Mesenchymal stem cell (in vitro differentiated cells and primary cell): ENCODE results near the gene ACVR2A.

Source experiments
- DNase-seq: peaks from one replicate; pipeline ENCODE4 v3.0.0-alpha.2; 2013
- H2AFZ ChIP-seq: one replicate; pipeline ENCODE4 v1.6.1; 2013; ENCODE audit warnings: low read depth, mild to moderate bottlenecking, control low read depth, inconsistent platforms, low read length, moderate library complexity
- H2AK5ac ChIP-seq: 2 replicates; pipeline ENCODE4 v1.6.1; 2013; ENCODE audit warnings: low read length, moderate library complexity, mild to moderate bottlenecking, inconsistent platforms; ENCODE audit not compliant: severe bottlenecking
- H2BK120ac ChIP-seq: one replicate; pipeline ENCODE4 v1.6.1; 2013; ENCODE audit warnings: low read depth, mild to moderate bottlenecking, inconsistent platforms, low read length, moderate library complexity
- H2BK12ac ChIP-seq, 2 experiments: one replicate each; pipeline ENCODE4 v1.6.1; 2013; ENCODE audit warnings: inconsistent platforms in 2 of 2, low read length in 2 of 2, mild to moderate bottlenecking in 2 of 2, moderate library complexity in 2 of 2, control low read depth in 1 of 2
- H2BK15ac ChIP-seq: one replicate; pipeline ENCODE4 v1.6.1; 2013; ENCODE audit warnings: mild to moderate bottlenecking, low read depth, inconsistent platforms; ENCODE audit not compliant: poor library complexity, severe bottlenecking
- H2BK5ac ChIP-seq: 2 replicates; pipeline ENCODE4 v1.6.1; 2013; ENCODE audit warnings: low read depth, mild to moderate bottlenecking, low read length, control low read depth, inconsistent platforms; ENCODE audit not compliant: poor library complexity, severe bottlenecking
- H3K14ac ChIP-seq, 2 experiments: one replicate each; pipeline ENCODE4 v1.6.1; 2013; ENCODE audit warnings: inconsistent platforms in 2 of 2, low read length in 2 of 2, control low read depth in 1 of 2, mild to moderate bottlenecking in 1 of 2, moderate library complexity in 1 of 2
- H3K18ac ChIP-seq, 2 experiments: one replicate each; pipeline ENCODE4 v1.6.1; 2013; ENCODE audit warnings: inconsistent platforms in 2 of 2, low read length in 2 of 2, control low read depth in 1 of 2, low read depth in 1 of 2, mild to moderate bottlenecking in 1 of 2
- H3K23ac ChIP-seq, 2 experiments: one replicate each; pipeline ENCODE4 v1.6.1; 2013; ENCODE audit warnings: inconsistent platforms in 2 of 2, low read length in 2 of 2, mild to moderate bottlenecking in 2 of 2, moderate library complexity in 2 of 2, control low read depth in 1 of 2
- H3K27ac ChIP-seq: 2 replicates; pipeline ENCODE4 v1.5.1; 2013; ENCODE audit warnings: mild to moderate bottlenecking, moderate library complexity, low read length, control low read depth, inconsistent platforms; ENCODE audit not compliant: poor library complexity, severe bottlenecking
- H3K27me3 ChIP-seq, 2 experiments: 2 replicates each; pipeline versions ENCODE4 v1.6.1 to v1.7.0; 2013; ENCODE audit warnings: low read length in 2 of 2, mild to moderate bottlenecking in 2 of 2, moderate library complexity in 2 of 2, control low read depth in 1 of 2, inconsistent platforms in 1 of 2; ENCODE audit not compliant: control insufficient read depth in 1 of 2, insufficient read depth in 1 of 2
- H3K36me3 ChIP-seq, 2 experiments: 2 replicates each; pipeline versions ENCODE4 v1.6.1 to v1.7.0; 2013; ENCODE audit warnings: low read length in 2 of 2, control low read depth in 1 of 2, inconsistent platforms in 1 of 2, low read depth in 1 of 2, mild to moderate bottlenecking in 1 of 2; ENCODE audit not compliant: insufficient read depth in 2 of 2, control insufficient read depth in 1 of 2
- H3K4ac ChIP-seq, 2 experiments: one replicate each; pipeline ENCODE4 v1.6.1; 2013; ENCODE audit warnings: inconsistent platforms in 2 of 2, low read length in 2 of 2, mild to moderate bottlenecking in 2 of 2, moderate library complexity in 2 of 2, control low read depth in 1 of 2, low read depth in 1 of 2
- H3K4me1 ChIP-seq: 2 replicates; pipeline ENCODE4 v1.6.1; 2013; ENCODE audit warnings: low read depth, low read length, control low read depth; ENCODE audit not compliant: control insufficient read depth, insufficient read depth
- H3K4me2 ChIP-seq: 2 replicates; pipeline ENCODE4 v1.6.1; 2013; ENCODE audit warnings: low read length, mild to moderate bottlenecking, inconsistent platforms; ENCODE audit not compliant: poor library complexity, severe bottlenecking
- H3K4me3 ChIP-seq, 2 experiments: 2 replicates each; pipeline versions ENCODE4 v1.5.1 to v1.7.0; 2013; ENCODE audit warnings: low read length in 2 of 2, mild to moderate bottlenecking in 2 of 2, control low read depth in 1 of 2, low read depth in 1 of 2; ENCODE audit not compliant: insufficient read depth in 1 of 2
- H3K79me1 ChIP-seq: replicated peaks from 2 replicates; pipeline ENCODE4 v1.6.1; 2013; ENCODE audit warnings: mild to moderate bottlenecking, control low read depth, low read length, inconsistent platforms; ENCODE audit not compliant: poor library complexity, severe bottlenecking
- H3K9ac ChIP-seq: 2 replicates; pipeline ENCODE4 v1.7.0; 2013; ENCODE audit warnings: mild to moderate bottlenecking, low read length, moderate library complexity
- H3K9me3 ChIP-seq: 2 replicates; pipeline ENCODE4 v1.7.0; 2013; ENCODE audit warnings: mild to moderate bottlenecking, low read length; ENCODE audit not compliant: control insufficient read depth
- H4K8ac ChIP-seq: one replicate; pipeline ENCODE4 v1.6.1; 2013; ENCODE audit warnings: inconsistent platforms, mild to moderate bottlenecking, low read length, moderate library complexity
- H4K91ac ChIP-seq: one replicate; pipeline ENCODE4 v1.6.1; 2013; ENCODE audit warnings: mild to moderate bottlenecking, low read length, inconsistent platforms
- WGBS: methylation state at CpG from one replicate; pipeline ENCODE4 v1.1.7; 2013; ENCODE audit warnings: mixed read lengths; 5-methylcytosine and 5-hydroxymethylcytosine counted together

ACVR2A gene

GRCh38 chr2:147847746-147848391, 3.0 kb downstream of the ACVR2A start:
- Histone ChIP-seq H2BK120ac (no peak overlapping the region), H2BK15ac (no peak overlapping the region)

GRCh38 chr2:147850838-147851237, 6.0 kb downstream of the ACVR2A start:
- H3K79me1 ChIP-seq = peaks cover 5% of the 10 kb centered on the region
- no peak overlapping the region for H2AFZ ChIP-seq
- H2BK120ac ChIP-seq = no peak overlapping the region

More at GRCh38 chr2:147847746-147848391, 3.0 kb downstream of the ACVR2A start:
- no peak overlapping the region for H2AK5ac ChIP-seq
- no peak overlapping the region for H4K8ac ChIP-seq
- H3K79me1 ChIP-seq = peaks cover 5% of the 10 kb centered on the region
- no peak overlapping the region for H3K27ac ChIP-seq
- H3K9me3 ChIP-seq = no peaks in the 10 kb centered on the region
- H2BK12ac ChIP-seq = no peak overlapping the region
- no peaks in the 10 kb centered on the region for H3K4me1 ChIP-seq
- no peak overlapping the region for H3K23ac ChIP-seq
- no peaks in the 10 kb centered on the region for H3K27me3 ChIP-seq
- H3K4me2 ChIP-seq = no peak overlapping the region
- H3K18ac ChIP-seq = no peak overlapping the region
- peak overlapping the region; percentile 12 for H3K9ac ChIP-seq
- no peak overlapping the region for H3K4ac ChIP-seq
- no peak overlapping the region for H2AFZ ChIP-seq
- no peak overlapping the region for H3K14ac ChIP-seq
- H3K36me3 ChIP-seq = no peaks in the 10 kb centered on the region
- H2BK5ac ChIP-seq = no peak overlapping the region
- no peak for DNase-seq
- no peak overlapping the region for H4K91ac ChIP-seq
- peak overlapping the region in 1 of 2 experiments; percentile 86 for H3K4me3 ChIP-seq

GRCh38 chr2:147851244-147851930, 6.6 kb downstream of the ACVR2A start:
- H3K9me3 ChIP-seq = no peaks in the 10 kb centered on the region
- DNase-seq = no peak

More at GRCh38 chr2:147850838-147851237, 6.0 kb downstream of the ACVR2A start:
- Histone ChIP-seq H3K4ac (no peak overlapping the region), H4K8ac (no peak overlapping the region), H2BK5ac (no peak overlapping the region), H3K9me3 (no peaks in the 10 kb centered on the region), H3K4me2 (no peak overlapping the region), H3K4me1 (no peaks in the 10 kb centered on the region), H3K18ac (no peak overlapping the region), H3K4me3 (no peak overlapping the region), H2AK5ac (no peak overlapping the region), H3K9ac (no peak overlapping the region), H3K27ac (no peak overlapping the region), H3K36me3 (no peaks in the 10 kb centered on the region), H3K14ac (no peak overlapping the region), H2BK12ac (no peak overlapping the region), H2BK15ac (no peak overlapping the region), H3K27me3 (no peaks in the 10 kb centered on the region), H3K23ac (no peak overlapping the region), H4K91ac (no peak overlapping the region)
- no CpG with 5 or more reads among the region's 1 CpG for WGBS
- DNase-seq = no peak

GRCh38 chr2:147854557-147855134, 9.8 kb downstream of the ACVR2A start:
- Histone ChIP-seq H3K27ac (no peak overlapping the region), H2BK15ac (no peak overlapping the region), H3K4me1 (no peaks in the 10 kb centered on the region), H2BK12ac (no peak overlapping the region), H3K36me3 (no peaks in the 10 kb centered on the region), H3K9ac (no peak overlapping the region), H3K18ac (no peak overlapping the region), H2BK5ac (no peak overlapping the region), H4K8ac (no peak overlapping the region), H3K79me1 (peaks cover 8% of the 10 kb centered on the region), H3K4me3 (no peak overlapping the region), H3K4ac (no peak overlapping the region), H3K4me2 (no peak overlapping the region), H3K27me3 (no peaks in the 10 kb centered on the region), H2AFZ (no peak overlapping the region), H3K23ac (no peak overlapping the region), H3K14ac (no peak overlapping the region), H2AK5ac (no peak overlapping the region), H4K91ac (no peak overlapping the region), H2BK120ac (no peak overlapping the region), H3K9me3 (no peaks in the 10 kb centered on the region)
- 95% methylated on average over 6 of the region's 6 CpGs for WGBS
- no peak for DNase-seq

More at GRCh38 chr2:147851244-147851930, 6.6 kb downstream of the ACVR2A start:
- Histone ChIP-seq H3K36me3 (no peaks in the 10 kb centered on the region), H2BK5ac (no peak overlapping the region), H3K27ac (no peak overlapping the region), H2BK120ac (no peak overlapping the region), H3K4me1 (no peaks in the 10 kb centered on the region), H2AK5ac (no peak overlapping the region), H3K14ac (no peak overlapping the region), H3K23ac (no peak overlapping the region), H3K4me2 (no peak overlapping the region), H2AFZ (no peak overlapping the region), H3K4ac (no peak overlapping the region), H3K79me1 (peaks cover 6% of the 10 kb centered on the region), H4K8ac (no peak overlapping the region), H3K18ac (no peak overlapping the region), H2BK12ac (no peak overlapping the region), H3K4me3 (no peak overlapping the region), H2BK15ac (no peak overlapping the region), H3K9ac (no peak overlapping the region), H4K91ac (no peak overlapping the region), H3K27me3 (no peaks in the 10 kb centered on the region)
- WGBS = 100% methylated on average over 1 of the region's 1 CpG
